OCI-LY3 (cell line): Measurements from ENCODE around the gene RBM20.

Experiments used
- H2AFZ ChIP-seq: fragments of 200-600, 300-600 bp; shearing (Covaris generic); 2 replicates; pipeline ENCODE4 v1.6.0; 2014; ENCODE audit warnings: antibody characterized with exemption, low read depth, low read length
- H3K27ac ChIP-seq: fragments of 200-600, 300-600 bp; sonication (generic); 2 replicates; pipeline ENCODE4 v1.5.1; 2014; ENCODE audit warnings: mild to moderate bottlenecking, low read length, moderate library complexity, mixed read lengths
- H3K27me3 ChIP-seq: fragments of 200-600, 300-600 bp; sonication (generic); 2 replicates; pipeline ENCODE4 v1.6.1; 2014; ENCODE audit warnings: low read depth, low read length, mixed read lengths
- H3K36me3 ChIP-seq: fragments of 200-600, 300-600 bp; sonication (generic); replicated peaks from 2 replicates; pipeline ENCODE3; 2014; ENCODE audit warnings: low read depth, low read length, mixed read lengths
- H3K4me1 ChIP-seq: fragments of 300-600, 200-600 bp; sonication (generic); 2 replicates; pipeline ENCODE4 v1.6.1; 2014; ENCODE audit warnings: low read length, mixed read lengths
- H3K4me2 ChIP-seq: fragments of 200-600, 300-600 bp; sonication (generic); 2 replicates; pipeline ENCODE4 v1.6.1; 2014; ENCODE audit warnings: low read length, mixed read lengths
- H3K4me3 ChIP-seq: fragments of 300-600, 200-600 bp; sonication (generic); 2 replicates; pipeline ENCODE4 v1.5.1; 2014; ENCODE audit warnings: antibody characterized with exemption, mild to moderate bottlenecking, low read length, moderate library complexity
- H3K79me2 ChIP-seq: fragments of 300-600, 200-600 bp; shearing (Covaris generic); 2 replicates; pipeline ENCODE4 v1.6.1; 2014; ENCODE audit warnings: mild to moderate bottlenecking, low read length, mixed read lengths
- H3K9ac ChIP-seq: fragments of 300-600, 200-600 bp; shearing (Covaris generic); 2 replicates; pipeline ENCODE4 v1.6.0; 2014; ENCODE audit warnings: mild to moderate bottlenecking, low read length, moderate library complexity
- H3K9me3 ChIP-seq: fragments of 200-600, 300-600 bp; shearing (Covaris generic); 2 replicates; pipeline ENCODE4 v1.6.1; 2014; ENCODE audit warnings: low read length, mixed read lengths; ENCODE audit not compliant: insufficient read depth
- H4K20me1 ChIP-seq: fragments of 200-600, 300-600 bp; sonication (generic); 2 replicates; pipeline ENCODE4 v1.6.1; 2016; ENCODE audit warnings: low read length, mixed read lengths; ENCODE audit not compliant: insufficient read depth
- CTCF ChIP-seq: fragments of 200-600, 300-600 bp; sonication (generic); IDR thresholded peaks from 2 replicates; pipeline ENCODE4 v1.5.1; 2014; ENCODE audit warnings: antibody characterized with exemption, low read length, low read depth
- EZH2phosphoT487 ChIP-seq: fragments of 200-600 bp; shearing (Covaris generic); IDR thresholded peaks from 2 replicates; pipeline ENCODE4 v1.6.1; 2018; ENCODE audit warnings: antibody characterized with exemption, mixed run types, low read depth

The RBM20 gene

GRCh38 chr10:110779489-110779888 lies 135.4 kb downstream of the RBM20 start:
- H3K4me1 ChIP-seq, result peaks cover 1% of the 10 kb centered on the region
- TF ChIP-seq CTCF, result no peak
- no peak for TF ChIP-seq EZH2phosphoT487
- H3K36me3 ChIP-seq, result no peaks in the 10 kb centered on the region
- 0 out of 2 replicates have a peak, but pooled peaks cover 10% of the 10 kb centered on the region for H3K27me3 ChIP-seq
- H3K27ac ChIP-seq, result no peak overlapping the region
- H3K9me3 ChIP-seq, result no peaks in the 10 kb centered on the region
- H4K20me1 ChIP-seq, result no peaks in the 10 kb centered on the region
- no peak overlapping the region for H2AFZ ChIP-seq
- no peaks in the 10 kb centered on the region for H3K79me2 ChIP-seq
- H3K4me3 ChIP-seq, result no peak overlapping the region
- H3K4me2 ChIP-seq, result no peak overlapping the region
- H3K9ac ChIP-seq, result no peak overlapping the region

GRCh38 chr10:110780704-110781103 lies 136.6 kb downstream of the RBM20 start:
- Histone ChIP-seq H2AFZ (no peak overlapping the region), H4K20me1 (no peaks in the 10 kb centered on the region), H3K27me3 (0 out of 2 replicates have a peak, but pooled peaks cover 10% of the 10 kb centered on the region), H3K27ac (no peak overlapping the region), H3K9ac (no peak overlapping the region), H3K4me2 (no peak overlapping the region), H3K36me3 (no peaks in the 10 kb centered on the region), H3K4me3 (no peak overlapping the region), H3K79me2 (no peaks in the 10 kb centered on the region), H3K9me3 (no peaks in the 10 kb centered on the region), H3K4me1 (no peaks in the 10 kb centered on the region)
- TF ChIP-seq CTCF (no peak), EZH2phosphoT487 (no peak)

- Histone ChIP-seq H3K4me2 (no peak overlapping the region), H3K79me2 (no peaks in the 10 kb centered on the region), H3K4me3 (no peak overlapping the region), H3K9me3 (no peaks in the 10 kb centered on the region), H3K36me3 (no peaks in the 10 kb centered on the region), H3K9ac (no peak overlapping the region), H3K27me3 (0 out of 2 replicates have a peak, but pooled peaks cover 10% of the 10 kb centered on the region), H3K27ac (no peak overlapping the region), H2AFZ (no peak overlapping the region), H3K4me1 (no peaks in the 10 kb centered on the region), H4K20me1 (no peaks in the 10 kb centered on the region)
- TF ChIP-seq CTCF (no peak), EZH2phosphoT487 (no peak)
These were observed 137.0 kb downstream of the RBM20 start for GRCh38 chr10:110781139-110781538.

- Histone ChIP-seq H3K4me3 (no peak overlapping the region), H3K36me3 (no peaks in the 10 kb centered on the region), H2AFZ (no peak overlapping the region), H3K9ac (no peak overlapping the region), H3K4me2 (no peak overlapping the region), H4K20me1 (no peaks in the 10 kb centered on the region), H3K27ac (no peak overlapping the region), H3K79me2 (no peaks in the 10 kb centered on the region), H3K27me3 (0 out of 2 replicates have a peak, but pooled peaks cover 8% of the 10 kb centered on the region), H3K4me1 (no peaks in the 10 kb centered on the region), H3K9me3 (no peaks in the 10 kb centered on the region)
- no peak for TF ChIP-seq EZH2phosphoT487
- no peak for TF ChIP-seq CTCF
These were observed 138.5 kb downstream of the RBM20 start for GRCh38 chr10:110782616-110783015.
